Measurements from ENCODE around the gene OR10G3. TPM values are rescaled to one million over a fixed set of nuclear protein-coding genes. Genes with fewer than 3 reads are reported as not detected.

Gene OR10G3
- total RNA-seq, 2 donors from 2014 or later = not detected

- intact Hi-C loops (cut with DNase I) = no loop called here
These were observed 53.8 kb downstream of the OR10G3 start, which contains the start of gene SALL2 for GRCh38 chr14:21525962-21526671. Gene SALL2, minus strand, starts transcription at chr14:21526346. Its CDS starts 219 bp downstream, at chr14:21526127.

GRCh38 chr14:21525571-21525961 is 54.3 kb downstream of the OR10G3 start:
- H3K27me3 ChIP-seq (replicated peaks; ENCODE audit: insufficient read depth) = no peaks in the 10 kb centered on the region
- H3K4me1 ChIP-seq (replicated peaks) = no peaks in the 10 kb centered on the region
- peak overlapping the region; percentile 69 to 75 for H3K4me3 ChIP-seq
- no peaks in the 10 kb centered on the region for H3K9me3 ChIP-seq
- no peaks in the 10 kb centered on the region for H3K36me3 ChIP-seq
- WGBS = 16% methylated on average over 12 of the region's 12 CpGs
- DNase-seq (ENCODE audit: low spot score) = no peak
- intact Hi-C loops (cut with DNase I) = no loop called here
- TF ChIP-seq POLR2A (IDR thresholded peaks at IDR 0.05) (no peak), POLR2AphosphoS5 (IDR thresholded peaks at IDR 0.05) (no peak), CTCF (IDR thresholded peaks at IDR 0.05) (no peak)
- H3K27ac ChIP-seq = peak overlapping the region; percentile 62 to 65

More at GRCh38 chr14:21525962-21526671, 53.8 kb downstream of the OR10G3 start, which contains the start of gene SALL2:
- H3K9me3 ChIP-seq = no peaks in the 10 kb centered on the region
- peak within 1 kb of the TSS; percentile 69 to 75 for H3K4me3 ChIP-seq
- no peaks in the 10 kb centered on the region for H3K36me3 ChIP-seq
- under 1% methylated on average over 43 of the region's 43 CpGs for WGBS
- peak; percentile 71 for DNase-seq (ENCODE audit: low spot score)
- no peaks in the 10 kb centered on the region for H3K4me1 ChIP-seq (replicated peaks)
- H3K27ac ChIP-seq = peak within 1 kb of the TSS; percentile 62 to 65
- TF ChIP-seq POLR2AphosphoS5 (IDR thresholded peaks at IDR 0.05) (no peak), POLR2A (IDR thresholded peaks at IDR 0.05) (no peak)
- H3K27me3 ChIP-seq (replicated peaks; ENCODE audit: insufficient read depth) = no peaks in the 10 kb centered on the region

GRCh38 chr14:21524575-21525490 is 55.0 kb downstream of the OR10G3 start:
- no peaks in the 10 kb centered on the region for H3K9me3 ChIP-seq
- H3K27ac ChIP-seq = no peak overlapping the region
- H3K4me1 ChIP-seq (replicated peaks) = no peaks in the 10 kb centered on the region
- intact Hi-C loops (cut with DNase I) = no loop called here
- WGBS = 77% methylated on average over 18 of the region's 18 CpGs
- no peaks in the 10 kb centered on the region for H3K27me3 ChIP-seq (replicated peaks; ENCODE audit: insufficient read depth)
- H3K36me3 ChIP-seq = no peaks in the 10 kb centered on the region
- no peak for TF ChIP-seq CTCF (IDR thresholded peaks at IDR 0.05)
- no peak for TF ChIP-seq POLR2A (IDR thresholded peaks at IDR 0.05)
- TF ChIP-seq POLR2AphosphoS5 (IDR thresholded peaks at IDR 0.05) = no peak
- H3K4me3 ChIP-seq = no peak overlapping the region
- DNase-seq (ENCODE audit: low spot score) = no peak

GRCh38 chr14:21523203-21523602 is 56.7 kb downstream of the OR10G3 start:
- TF ChIP-seq POLR2A (IDR thresholded peaks at IDR 0.05) = no peak
- no peak for TF ChIP-seq CTCF (IDR thresholded peaks at IDR 0.05)
- TF ChIP-seq POLR2AphosphoS5 (IDR thresholded peaks at IDR 0.05) = no peak
- Histone ChIP-seq H3K4me3 (no peak overlapping the region), H3K27me3 (replicated peaks; ENCODE audit: insufficient read depth) (no peaks in the 10 kb centered on the region), H3K9me3 (no peaks in the 10 kb centered on the region), H3K36me3 (no peaks in the 10 kb centered on the region), H3K4me1 (replicated peaks) (no peaks in the 10 kb centered on the region), H3K27ac (no peak overlapping the region)
- no peak for DNase-seq (ENCODE audit: low spot score)
- intact Hi-C loops (cut with DNase I) = no loop called here
- 93% methylated on average over 6 of the region's 7 CpGs for WGBS

GRCh38 chr14:21521501-21521900 is 58.4 kb downstream of the OR10G3 start:
- Histone ChIP-seq H3K36me3 (no peaks in the 10 kb centered on the region), H3K27ac (no peak overlapping the region), H3K4me1 (replicated peaks) (no peaks in the 10 kb centered on the region), H3K4me3 (no peak overlapping the region), H3K27me3 (replicated peaks; ENCODE audit: insufficient read depth) (no peaks in the 10 kb centered on the region), H3K9me3 (no peaks in the 10 kb centered on the region)
- no peak for TF ChIP-seq POLR2AphosphoS5 (IDR thresholded peaks at IDR 0.05)
- no peak for TF ChIP-seq POLR2A (IDR thresholded peaks at IDR 0.05)
- TF ChIP-seq CTCF (IDR thresholded peaks at IDR 0.05) = no peak
- DNase-seq (ENCODE audit: low spot score) = no peak
- intact Hi-C loops (cut with DNase I) = no loop called here
- WGBS = 93% methylated on average over 2 of the region's 2 CpGs
